ENCODE data around the gene TBC1D4.

GRCh38 chr13:75417012-75417384 lies 65.0 kb downstream of the TBC1D4 start:
- TF ChIP-seq SIN3A (IDR thresholded peaks at IDR 0.05; ENCODE audit: borderline replicate concordance, insufficient read depth, low read length) (no peak), POLR2AphosphoS5 (IDR thresholded peaks at IDR 0.05; ENCODE audit: low read depth, low read length) (no peak), TAF1 (IDR thresholded peaks at IDR 0.05; ENCODE audit: borderline replicate concordance, insufficient read depth, low read length) (no peak)
- TF ChIP-seq, protein P1, sequence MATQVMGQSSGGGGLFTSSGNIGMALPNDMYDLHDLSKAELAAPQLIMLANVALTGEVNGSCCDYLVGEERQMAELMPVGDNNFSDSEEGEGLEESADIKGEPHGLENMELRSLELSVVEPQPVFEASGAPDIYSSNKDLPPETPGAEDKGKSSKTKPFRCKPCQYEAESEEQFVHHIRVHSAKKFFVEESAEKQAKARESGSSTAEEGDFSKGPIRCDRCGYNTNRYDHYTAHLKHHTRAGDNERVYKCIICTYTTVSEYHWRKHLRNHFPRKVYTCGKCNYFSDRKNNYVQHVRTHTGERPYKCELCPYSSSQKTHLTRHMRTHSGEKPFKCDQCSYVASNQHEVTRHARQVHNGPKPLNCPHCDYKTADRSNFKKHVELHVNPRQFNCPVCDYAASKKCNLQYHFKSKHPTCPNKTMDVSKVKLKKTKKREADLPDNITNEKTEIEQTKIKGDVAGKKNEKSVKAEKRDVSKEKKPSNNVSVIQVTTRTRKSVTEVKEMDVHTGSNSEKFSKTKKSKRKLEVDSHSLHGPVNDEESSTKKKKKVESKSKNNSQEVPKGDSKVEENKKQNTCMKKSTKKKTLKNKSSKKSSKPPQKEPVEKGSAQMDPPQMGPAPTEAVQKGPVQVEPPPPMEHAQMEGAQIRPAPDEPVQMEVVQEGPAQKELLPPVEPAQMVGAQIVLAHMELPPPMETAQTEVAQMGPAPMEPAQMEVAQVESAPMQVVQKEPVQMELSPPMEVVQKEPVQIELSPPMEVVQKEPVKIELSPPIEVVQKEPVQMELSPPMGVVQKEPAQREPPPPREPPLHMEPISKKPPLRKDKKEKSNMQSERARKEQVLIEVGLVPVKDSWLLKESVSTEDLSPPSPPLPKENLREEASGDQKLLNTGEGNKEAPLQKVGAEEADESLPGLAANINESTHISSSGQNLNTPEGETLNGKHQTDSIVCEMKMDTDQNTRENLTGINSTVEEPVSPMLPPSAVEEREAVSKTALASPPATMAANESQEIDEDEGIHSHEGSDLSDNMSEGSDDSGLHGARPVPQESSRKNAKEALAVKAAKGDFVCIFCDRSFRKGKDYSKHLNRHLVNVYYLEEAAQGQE (IDR thresholded peaks at IDR 0.05; ENCODE audit: insufficient read depth in 1 of 2, low read depth in 2 of 2, low read length in 2 of 2), result no peak
